Left ventricle myocardium superior (tissue), 1 donor: ENCODE data around the gene USP25. TPM values are rescaled to one million over a fixed set of nuclear protein-coding genes. Genes with fewer than 3 reads are reported as not detected.

Experiments
- ATAC-seq: fragments of 200-7000 bp; cut with Tn5 transposase; one replicate; pipeline ENCODE4 v1.9.1; 2020; ENCODE audit warnings: mild to moderate bottlenecking, moderate library complexity
- DNase-seq: peaks from one replicate; pipeline ENCODE4 v3.0.0-alpha.2; 2020
- intact Hi-C: fragments of 100-400 bp; cut with micrococcal nuclease; formaldehyde crosslinking; loops from one replicate; pipeline ENCODE4 v1.11.0; 2022
- total RNA-seq: library from RNA; stranded (reverse); fragmentation: NEBNext Ultra II Directional; extraction: Animal tissue kit (Norgen Biotek cat#: 25700); gene quantifications from one replicate; pipeline ENCODE4 v1.2.1, GENCODE V29; 2021
- donor health status: DM: no; HTN: yes; CAD: no; lungs with severe emphysema.

The USP25 gene
- total RNA-seq, 1 donor from 2014 or later, result 46.0 TPM

GRCh38 chr21:15837645-15838044, 107.9 kb downstream of the USP25 start:
- peak; percentile 91 for ATAC-seq

DNA sequence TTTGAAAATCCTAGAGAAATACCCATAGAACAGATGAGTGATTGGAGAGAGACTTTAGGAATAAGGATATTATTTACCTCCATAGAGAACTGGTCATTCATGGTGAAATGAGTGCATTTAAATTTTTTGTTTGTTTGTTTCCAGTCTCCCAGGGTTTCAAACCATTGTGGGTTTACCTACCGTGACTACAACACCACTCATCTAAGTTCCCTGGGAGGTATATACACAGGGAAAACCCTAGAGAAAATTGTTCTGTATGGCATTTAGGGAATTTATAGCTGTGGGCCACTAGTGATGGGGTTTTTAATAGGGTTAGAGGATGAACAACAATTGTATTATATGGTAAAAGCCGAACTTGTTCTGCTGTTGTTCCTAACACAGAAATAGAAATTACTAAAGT, 109.2 kb downstream of the USP25 start:
- ATAC-seq (no peak), DNase-seq (no peak)
- intact Hi-C loops, result no loop called here

More at GRCh38 chr21:15837645-15838044, 107.9 kb downstream of the USP25 start:
- no peak for DNase-seq
- intact Hi-C loops, result no loop called here

- ATAC-seq (no peak), DNase-seq (no peak)
- intact Hi-C loops, result no loop called here
Measured at GRCh38 chr21:15839601-15840000, 109.8 kb downstream of the USP25 start.

- no peak for ATAC-seq
Measured at GRCh38 chr21:15840406-15840805, 110.6 kb downstream of the USP25 start.

GRCh38 chr21:15841856-15842564, 112.2 kb downstream of the USP25 start:
- intact Hi-C loops, result no loop called here
- ATAC-seq (no peak), DNase-seq (no peak)

More at GRCh38 chr21:15840406-15840805, 110.6 kb downstream of the USP25 start:
- intact Hi-C loops, result no loop called here
- no peak for DNase-seq

DNA sequence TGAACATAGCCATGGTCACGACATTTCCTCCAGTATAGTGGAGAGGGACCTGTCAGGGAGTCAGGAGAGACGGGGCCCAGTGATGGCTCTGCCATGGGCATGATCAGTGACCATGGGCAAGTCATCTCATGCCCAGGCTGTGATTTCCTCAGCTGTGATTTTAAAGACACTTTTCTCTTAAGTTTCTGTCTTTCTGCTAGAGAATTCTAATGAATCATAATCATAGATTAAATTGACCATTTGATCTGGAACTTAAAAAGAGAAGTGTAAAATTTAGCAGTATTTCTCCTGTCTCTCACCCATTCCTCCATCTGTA, 112.7 kb downstream of the USP25 start:
- ATAC-seq (no peak), DNase-seq (no peak)
- intact Hi-C loops, result no loop called here

GRCh38 chr21:15843766-15844165, 114.0 kb downstream of the USP25 start:
- DNase-seq (no peak), ATAC-seq (no peak)
- intact Hi-C loops, result no loop called here

DNA sequence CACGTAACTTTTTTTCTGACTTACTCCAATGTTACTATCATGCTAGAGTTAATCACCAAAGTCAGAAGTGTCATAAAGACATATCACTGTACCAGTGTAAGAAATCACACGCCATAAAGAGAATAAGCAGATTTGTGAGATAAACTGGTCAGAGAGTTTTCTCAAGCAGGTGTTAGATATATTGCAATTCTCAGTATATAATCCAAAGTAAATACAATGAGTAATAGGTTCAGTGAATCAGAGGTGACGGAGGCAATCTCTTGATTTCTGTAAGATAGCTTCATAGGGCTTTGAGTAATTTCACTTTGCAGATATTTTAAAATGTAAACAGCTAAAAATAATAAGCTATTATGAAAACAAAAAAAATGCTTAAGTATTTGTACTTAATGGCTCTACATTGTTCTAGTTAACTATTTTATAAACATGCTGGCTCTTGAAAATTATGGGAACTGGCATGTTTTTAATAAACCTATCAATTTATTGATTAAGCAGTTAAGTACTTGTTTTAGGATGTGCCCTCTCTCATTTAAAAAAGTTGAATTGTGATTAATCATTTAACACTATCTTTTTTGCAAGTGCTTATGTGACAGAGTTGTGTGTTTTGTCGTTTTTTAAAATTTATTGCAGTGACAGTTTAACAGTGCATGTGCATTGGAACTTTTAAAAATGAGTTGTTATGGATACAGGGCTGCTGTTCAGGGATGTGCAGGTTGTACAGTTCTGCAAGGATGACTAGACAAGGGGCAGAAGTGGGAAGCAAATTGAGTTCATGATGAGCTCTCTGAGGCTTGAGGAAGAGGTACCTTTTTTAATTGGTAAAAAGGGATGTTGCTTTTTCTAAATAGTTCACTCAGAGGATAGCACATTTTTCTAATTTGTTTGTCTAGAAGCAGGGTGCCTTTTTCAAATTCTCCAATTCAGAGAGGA, 119.1 kb downstream of the USP25 start:
- intact Hi-C loops, result no loop called here
- DNase-seq (no peak), ATAC-seq (no peak)

DNA sequence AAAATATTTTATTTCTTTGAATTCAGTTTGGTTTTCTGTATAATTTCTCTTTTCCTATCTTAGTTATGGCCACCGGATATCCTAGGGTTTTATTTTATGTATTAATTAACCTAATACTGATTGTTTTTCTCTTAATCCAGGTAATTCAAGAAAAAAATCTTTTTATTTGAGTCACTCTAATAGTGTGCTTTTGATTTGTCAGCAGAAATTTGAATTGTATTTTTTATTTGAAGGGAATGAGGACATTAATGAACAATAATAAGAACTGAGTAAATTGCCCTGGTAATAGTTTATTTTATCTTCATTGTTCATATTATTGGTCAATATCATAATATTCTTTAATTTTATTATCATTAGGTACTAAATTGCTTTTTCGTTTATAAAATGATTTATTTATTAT, 120.1 kb downstream of the USP25 start:
- intact Hi-C loops, result no loop called here
- ATAC-seq, result no peak
- no peak for DNase-seq

- ATAC-seq, result no peak
- intact Hi-C loops, result no loop called here
- DNase-seq, result no peak
Measured at GRCh38 chr21:15850645-15851044, 120.9 kb downstream of the USP25 start.

- intact Hi-C loops, result no loop called here
- ATAC-seq (no peak), DNase-seq (no peak)
Measured at GRCh38 chr21:15852146-15852545, 122.4 kb downstream of the USP25 start.

- DNase-seq (no peak), ATAC-seq (no peak)
- intact Hi-C loops, result no loop called here
Measured at GRCh38 chr21:15853126-15853525, 123.3 kb downstream of the USP25 start.

DNA sequence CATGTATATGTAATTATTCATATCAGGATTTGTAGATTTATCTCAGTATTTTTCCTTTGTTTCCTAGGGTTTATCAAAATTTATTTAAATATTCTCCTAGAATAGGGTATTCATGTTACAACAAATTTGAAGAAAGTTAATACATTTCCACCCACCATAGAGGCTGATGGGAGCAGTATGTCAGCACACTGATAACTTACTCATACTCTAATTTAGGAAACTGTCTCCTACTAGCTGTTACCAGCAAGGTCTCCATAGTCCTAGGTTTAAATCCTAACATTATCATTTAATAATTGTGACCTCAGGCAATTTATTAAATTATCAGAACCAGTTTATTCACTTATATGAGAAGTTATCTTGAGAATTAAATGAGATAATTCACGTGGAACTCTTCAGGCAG, 127.0 kb downstream of the USP25 start:
- intact Hi-C loops, result no loop called here
- no peak for DNase-seq
- ATAC-seq, result no peak

DNA sequence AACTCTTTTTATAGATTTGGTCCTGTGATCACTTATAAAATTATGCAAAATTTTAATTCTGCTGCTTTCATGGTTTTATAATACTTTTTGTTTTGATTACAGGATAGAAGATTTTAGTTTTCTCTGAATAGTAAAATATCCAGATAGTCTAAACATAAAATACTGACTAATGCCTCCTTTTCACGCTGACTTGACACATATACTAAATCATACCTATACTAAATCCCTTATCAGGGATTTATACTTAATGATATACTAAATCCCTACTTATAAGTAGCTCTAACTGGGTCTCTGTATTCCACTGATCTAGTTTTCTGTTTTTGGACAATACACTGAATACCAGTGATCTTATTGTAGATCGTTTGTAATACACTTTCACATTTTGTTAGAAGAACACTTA, 128.0 kb downstream of the USP25 start:
- intact Hi-C loops, result no loop called here
- DNase-seq, result no peak
- no peak for ATAC-seq

GRCh38 chr21:15860541-15860940, 130.8 kb downstream of the USP25 start:
- DNase-seq, result no peak
- intact Hi-C loops, result no loop called here
- ATAC-seq, result no peak

GRCh38 chr21:15868940-15869339, 139.2 kb downstream of the USP25 start:
- intact Hi-C loops, result no loop called here
- ATAC-seq (no peak), DNase-seq (no peak)

GRCh38 chr21:15870819-15871218, 141.0 kb downstream of the USP25 start:
- intact Hi-C loops, result no loop called here
- ATAC-seq, result no peak
- DNase-seq, result no peak

DNA sequence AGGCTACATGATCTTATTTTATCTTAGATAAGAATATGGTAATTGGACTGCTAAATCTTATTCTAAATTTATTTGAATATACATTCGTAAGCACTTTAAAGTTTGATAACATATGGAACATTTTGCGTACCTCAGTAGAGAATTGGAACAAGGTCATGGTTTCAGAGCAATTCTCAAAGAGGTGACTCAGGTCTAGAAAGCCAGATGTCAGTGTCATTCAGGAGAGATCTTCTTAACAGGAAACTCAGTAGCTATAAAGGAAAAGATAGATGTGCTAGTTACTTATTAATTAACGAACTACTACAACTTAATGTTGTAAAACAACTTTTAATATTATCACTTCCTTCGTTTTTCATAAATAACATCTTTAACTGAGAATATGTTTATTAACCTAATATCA, 142.5 kb downstream of the USP25 start:
- ATAC-seq (no peak), DNase-seq (no peak)
- intact Hi-C loops, result no loop called here

DNA sequence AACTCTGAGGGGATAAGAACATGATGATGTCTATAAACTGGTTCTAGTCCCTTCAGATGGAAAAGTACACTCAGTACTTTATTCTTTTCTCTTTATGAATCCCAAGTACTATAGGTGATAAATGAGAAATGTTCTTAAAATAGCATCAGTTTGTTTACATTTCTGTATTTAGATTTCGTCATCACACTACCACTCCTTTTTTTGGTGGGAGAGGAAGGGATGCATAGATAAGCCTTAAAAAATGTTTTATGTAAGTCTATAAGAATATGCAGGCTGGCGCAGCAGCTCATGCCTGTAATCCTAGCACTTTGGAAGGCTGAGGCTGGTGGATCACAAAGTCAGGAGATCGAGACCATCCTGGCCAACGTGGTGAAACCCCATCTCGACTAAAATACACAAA, 144.8 kb downstream of the USP25 start:
- no peak for DNase-seq
- ATAC-seq, result no peak
- intact Hi-C loops, result no loop called here

- intact Hi-C loops, result no loop called here
- ATAC-seq, result no peak
- DNase-seq, result no peak
Measured at GRCh38 chr21:15875286-15875685, 145.5 kb downstream of the USP25 start.

- intact Hi-C loops, result no loop called here
- ATAC-seq (no peak), DNase-seq (no peak)
Measured at GRCh38 chr21:15893902-15894301, 164.1 kb downstream of the USP25 start.
